Liver (tissue), 3 donors: ENCODE data around the gene MS4A4E.
A peak's percentile ranks its signal among the peaks of the same experiment; 100 is the strongest.

Experiments used
- CTCF ChIP-seq: fragments of 150-350 bp; IDR thresholded peaks from 2 replicates; pipeline ENCODE4 v1.5.1; 2017; ENCODE audit warnings: improper control_type of control experiment, low read depth, low read length; ENCODE audit not compliant: missing input control
- EGR1 ChIP-seq, 2 donors: IDR thresholded peaks; 2 replicates each; pipeline ENCODE4 v1.6.1; 2016 to 2018; ENCODE audit warnings: antibody characterized with exemption in 2 of 2, low read depth in 2 of 2
- FOXA1 ChIP-seq: IDR thresholded peaks from 2 replicates; pipeline ENCODE4 v1.6.1; 2016; ENCODE audit warnings: antibody characterized with exemption
- GABPA ChIP-seq, 2 donors: IDR thresholded peaks in 1 of 2; conservative IDR thresholded peaks in 1 of 2; 2 replicates each; pipeline ENCODE4 v1.6.1; 2016; ENCODE audit warnings: antibody characterized with exemption in 2 of 2, mild to moderate bottlenecking in 1 of 2, moderate library complexity in 1 of 2
- JUND ChIP-seq, 2 donors: IDR thresholded peaks; 2 replicates each; pipeline ENCODE4 v1.6.1; 2016; ENCODE audit warnings: antibody characterized with exemption in 2 of 2
- NR2F2 ChIP-seq: IDR thresholded peaks from 2 replicates; pipeline ENCODE4 v1.6.1; 2016; ENCODE audit warnings: antibody characterized with exemption
- RAD21 ChIP-seq, 2 donors: IDR thresholded peaks; 2 replicates each; pipeline ENCODE4 v1.6.1; 2016; ENCODE audit warnings: antibody characterized with exemption in 2 of 2, mild to moderate bottlenecking in 2 of 2
- SP1 ChIP-seq: IDR thresholded peaks from 2 replicates; pipeline ENCODE4 v1.6.1; 2018; ENCODE audit warnings: antibody characterized with exemption, mild to moderate bottlenecking
- TAF1 ChIP-seq: conservative IDR thresholded peaks from 2 replicates; pipeline ENCODE4 v1.6.1; 2016; ENCODE audit warnings: antibody characterized with exemption, mild to moderate bottlenecking
- YY1 ChIP-seq: IDR thresholded peaks from 2 replicates; pipeline ENCODE4 v1.6.1; 2016; ENCODE audit warnings: antibody characterized with exemption, mild to moderate bottlenecking
- ZBTB33 ChIP-seq: IDR thresholded peaks from 2 replicates; pipeline ENCODE4 v1.6.1; 2016; ENCODE audit warnings: antibody characterized with exemption
- TF ChIP-seq, protein P1 (sequence below): IDR thresholded peaks from 2 replicates; pipeline ENCODE4 v1.6.1; 2016; ENCODE audit warnings: antibody characterized with exemption
- TF ChIP-seq, protein P2 (sequence below): IDR thresholded peaks from 2 replicates; pipeline ENCODE4 v1.6.1; 2016; ENCODE audit warnings: antibody characterized with exemption, mild to moderate bottlenecking
- donor health status: healthy.
- donor health status: healthy.

GRCh38 chr11:60251485-60252212 lies 8.7 kb upstream of the MS4A4E start:
- TF ChIP-seq ZBTB33, result no peak
- no peak for TF ChIP-seq CTCF
- TF ChIP-seq RAD21 (IDR thresholded peaks at IDR 0.05), result peak; percentile 42 to 82
- TF ChIP-seq JUND (IDR thresholded peaks at IDR 0.05), result no peak
- TF ChIP-seq YY1, result no peak
- TF ChIP-seq, protein P1, sequence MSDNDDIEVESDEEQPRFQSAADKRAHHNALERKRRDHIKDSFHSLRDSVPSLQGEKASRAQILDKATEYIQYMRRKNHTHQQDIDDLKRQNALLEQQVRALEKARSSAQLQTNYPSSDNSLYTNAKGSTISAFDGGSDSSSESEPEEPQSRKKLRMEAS, result no peak
- TF ChIP-seq NR2F2, result no peak
- no peak for TF ChIP-seq GABPA (IDR thresholded peaks at IDR 0.05 in 1 of 2, conservative IDR thresholded peaks at IDR 0.05 in 1 of 2)
- TF ChIP-seq, protein P2, sequence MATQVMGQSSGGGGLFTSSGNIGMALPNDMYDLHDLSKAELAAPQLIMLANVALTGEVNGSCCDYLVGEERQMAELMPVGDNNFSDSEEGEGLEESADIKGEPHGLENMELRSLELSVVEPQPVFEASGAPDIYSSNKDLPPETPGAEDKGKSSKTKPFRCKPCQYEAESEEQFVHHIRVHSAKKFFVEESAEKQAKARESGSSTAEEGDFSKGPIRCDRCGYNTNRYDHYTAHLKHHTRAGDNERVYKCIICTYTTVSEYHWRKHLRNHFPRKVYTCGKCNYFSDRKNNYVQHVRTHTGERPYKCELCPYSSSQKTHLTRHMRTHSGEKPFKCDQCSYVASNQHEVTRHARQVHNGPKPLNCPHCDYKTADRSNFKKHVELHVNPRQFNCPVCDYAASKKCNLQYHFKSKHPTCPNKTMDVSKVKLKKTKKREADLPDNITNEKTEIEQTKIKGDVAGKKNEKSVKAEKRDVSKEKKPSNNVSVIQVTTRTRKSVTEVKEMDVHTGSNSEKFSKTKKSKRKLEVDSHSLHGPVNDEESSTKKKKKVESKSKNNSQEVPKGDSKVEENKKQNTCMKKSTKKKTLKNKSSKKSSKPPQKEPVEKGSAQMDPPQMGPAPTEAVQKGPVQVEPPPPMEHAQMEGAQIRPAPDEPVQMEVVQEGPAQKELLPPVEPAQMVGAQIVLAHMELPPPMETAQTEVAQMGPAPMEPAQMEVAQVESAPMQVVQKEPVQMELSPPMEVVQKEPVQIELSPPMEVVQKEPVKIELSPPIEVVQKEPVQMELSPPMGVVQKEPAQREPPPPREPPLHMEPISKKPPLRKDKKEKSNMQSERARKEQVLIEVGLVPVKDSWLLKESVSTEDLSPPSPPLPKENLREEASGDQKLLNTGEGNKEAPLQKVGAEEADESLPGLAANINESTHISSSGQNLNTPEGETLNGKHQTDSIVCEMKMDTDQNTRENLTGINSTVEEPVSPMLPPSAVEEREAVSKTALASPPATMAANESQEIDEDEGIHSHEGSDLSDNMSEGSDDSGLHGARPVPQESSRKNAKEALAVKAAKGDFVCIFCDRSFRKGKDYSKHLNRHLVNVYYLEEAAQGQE, result no peak
- TF ChIP-seq FOXA1, result no peak
- TF ChIP-seq SP1, result no peak
- TF ChIP-seq TAF1, result no peak
- TF ChIP-seq EGR1 (IDR thresholded peaks at IDR 0.05; ENCODE audit: low read depth in 2 of 2), result no peak
